Measurements from ENCODE around the gene FZD10. TPM values are rescaled to one million over a fixed set of nuclear protein-coding genes. Genes with fewer than 3 reads are reported as not detected.

The FZD10 gene
- total RNA-seq, 6 donors from 2014 or later = 0.46 to 2.6 (median 1.1) TPM; not detected in 1

DNA sequence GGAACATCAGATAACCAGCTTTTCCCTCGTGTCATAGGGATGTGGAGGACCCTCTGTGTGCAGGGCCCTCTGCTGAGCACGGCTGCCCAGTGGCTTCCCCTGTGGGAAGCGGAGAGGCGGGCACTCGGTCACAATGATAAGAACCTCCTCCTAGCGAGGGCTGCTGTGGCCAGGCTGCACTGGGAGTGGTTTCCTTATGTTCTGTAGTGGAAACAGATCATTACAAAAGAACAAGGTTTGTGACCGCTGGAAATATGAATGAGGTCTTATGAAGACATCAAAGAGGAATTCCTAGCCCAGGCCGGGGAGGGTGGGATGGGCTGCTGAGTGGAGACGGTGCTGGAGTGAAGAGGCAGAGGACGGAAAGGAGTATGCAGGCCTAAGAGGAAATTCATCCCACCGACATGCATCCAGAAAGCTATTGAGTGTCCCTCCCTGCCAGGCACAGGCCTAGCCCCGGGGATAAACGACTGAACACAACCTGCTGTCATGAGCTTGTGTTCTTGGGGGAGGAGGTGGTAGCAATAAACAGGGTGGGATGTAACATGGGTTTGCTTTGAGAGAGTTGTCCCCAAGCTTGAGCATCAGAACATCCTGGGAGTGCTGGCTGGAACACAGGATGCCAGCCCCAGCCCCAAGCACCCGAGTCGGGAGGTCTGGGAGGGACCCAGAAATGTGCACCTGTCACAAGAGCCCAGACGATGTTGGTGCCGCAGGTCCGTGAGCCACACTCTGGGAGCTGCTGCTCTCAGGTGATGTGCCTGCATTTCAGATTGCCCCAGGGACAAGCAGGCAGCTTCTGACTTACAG is 37.5 kb downstream of the FZD10 start:
- no peaks in the 10 kb centered on the region for H3K27me3 ChIP-seq
- DNase-seq = no peak

DNA sequence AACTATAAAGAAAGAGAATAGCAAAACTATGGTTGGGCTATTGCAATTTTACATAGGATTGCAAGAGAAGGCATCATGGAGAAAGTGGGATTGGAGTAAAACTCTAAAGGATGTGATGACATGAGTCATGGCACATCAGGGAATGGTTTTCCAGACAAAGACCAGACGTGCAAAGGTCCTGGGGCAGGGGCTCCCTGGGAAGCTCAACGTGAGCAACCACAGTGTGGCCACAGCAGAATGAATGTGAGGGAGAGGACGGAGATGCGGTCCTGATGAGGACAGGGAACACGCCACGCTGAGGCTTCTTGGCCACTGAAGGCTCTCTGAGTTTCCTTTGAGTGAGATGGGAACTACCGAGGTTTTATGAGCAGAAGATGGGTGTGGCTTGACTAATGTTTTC is 38.2 kb downstream of the FZD10 start:
- Histone ChIP-seq H3K4me1 (no peaks in the 10 kb centered on the region), H3K27ac (no peak overlapping the region), H3K4me3 (no peak overlapping the region), H3K27me3 (no peaks in the 10 kb centered on the region), H3K36me3 (no peaks in the 10 kb centered on the region), H3K9me3 (no peaks in the 10 kb centered on the region)
- ATAC-seq (ENCODE audit: low FRiP score in 2 of 2) (no peak), DNase-seq (no peak)
- WGBS, 2 donors = 87 to 89% methylated on average over 7 of the region's 7 CpGs
- TF ChIP-seq POLR2AphosphoS5 (IDR thresholded peaks at IDR 0.05) (no peak), EP300 (IDR thresholded peaks at IDR 0.05) (no peak), POLR2A (IDR thresholded peaks at IDR 0.05) (no peak)
- TF ChIP-seq, protein P1, sequence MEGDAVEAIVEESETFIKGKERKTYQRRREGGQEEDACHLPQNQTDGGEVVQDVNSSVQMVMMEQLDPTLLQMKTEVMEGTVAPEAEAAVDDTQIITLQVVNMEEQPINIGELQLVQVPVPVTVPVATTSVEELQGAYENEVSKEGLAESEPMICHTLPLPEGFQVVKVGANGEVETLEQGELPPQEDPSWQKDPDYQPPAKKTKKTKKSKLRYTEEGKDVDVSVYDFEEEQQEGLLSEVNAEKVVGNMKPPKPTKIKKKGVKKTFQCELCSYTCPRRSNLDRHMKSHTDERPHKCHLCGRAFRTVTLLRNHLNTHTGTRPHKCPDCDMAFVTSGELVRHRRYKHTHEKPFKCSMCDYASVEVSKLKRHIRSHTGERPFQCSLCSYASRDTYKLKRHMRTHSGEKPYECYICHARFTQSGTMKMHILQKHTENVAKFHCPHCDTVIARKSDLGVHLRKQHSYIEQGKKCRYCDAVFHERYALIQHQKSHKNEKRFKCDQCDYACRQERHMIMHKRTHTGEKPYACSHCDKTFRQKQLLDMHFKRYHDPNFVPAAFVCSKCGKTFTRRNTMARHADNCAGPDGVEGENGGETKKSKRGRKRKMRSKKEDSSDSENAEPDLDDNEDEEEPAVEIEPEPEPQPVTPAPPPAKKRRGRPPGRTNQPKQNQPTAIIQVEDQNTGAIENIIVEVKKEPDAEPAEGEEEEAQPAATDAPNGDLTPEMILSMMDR (IDR thresholded peaks at IDR 0.05) = no peak

More for the DNA sequence above, 37.5 kb downstream of the FZD10 start:
- Histone ChIP-seq H3K4me3 (no peak overlapping the region), H3K4me1 (no peaks in the 10 kb centered on the region), H3K36me3 (no peaks in the 10 kb centered on the region), H3K27ac (no peak overlapping the region), H3K9me3 (no peaks in the 10 kb centered on the region)
- ATAC-seq (ENCODE audit: low FRiP score in 2 of 2) = no peak
- 49% methylated on average over 18 of the region's 18 CpGs for WGBS, 2 donors
- TF ChIP-seq EP300 (IDR thresholded peaks at IDR 0.05) (no peak), POLR2AphosphoS5 (IDR thresholded peaks at IDR 0.05) (no peak), POLR2A (IDR thresholded peaks at IDR 0.05) (no peak)
- TF ChIP-seq, protein P1 (IDR thresholded peaks at IDR 0.05) = no peak

DNA sequence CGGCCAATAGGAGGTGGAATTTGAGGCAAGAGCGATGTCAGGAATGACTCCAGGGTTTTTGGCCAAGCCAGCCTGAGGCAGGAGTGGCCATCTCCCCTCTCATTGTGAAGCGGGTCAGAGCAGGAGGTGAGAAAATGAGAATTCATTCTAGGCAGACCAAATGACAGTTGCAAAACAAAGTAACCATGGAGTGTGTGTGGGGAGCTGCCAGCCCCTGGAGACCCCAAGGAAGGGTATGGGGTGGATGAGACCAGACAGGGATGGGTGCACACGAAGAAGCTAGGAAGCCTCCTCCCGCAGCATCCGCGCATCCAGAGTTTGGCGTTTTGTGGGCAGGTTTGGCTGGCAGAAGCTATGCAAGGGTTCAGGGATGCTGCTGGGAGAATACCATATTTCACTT is 38.8 kb downstream of the FZD10 start:
- no peaks in the 10 kb centered on the region for H3K36me3 ChIP-seq
- 94 to 96% methylated on average over 8 of the region's 8 CpGs for WGBS, 2 donors
- TF ChIP-seq POLR2AphosphoS5 (IDR thresholded peaks at IDR 0.05) (no peak), POLR2A (IDR thresholded peaks at IDR 0.05) (no peak), EP300 (IDR thresholded peaks at IDR 0.05) (no peak)
- TF ChIP-seq, protein P1 (IDR thresholded peaks at IDR 0.05) = no peak
- DNase-seq = no peak
- H3K4me1 ChIP-seq = no peaks in the 10 kb centered on the region
- no peaks in the 10 kb centered on the region for H3K27me3 ChIP-seq
- no peaks in the 10 kb centered on the region for H3K9me3 ChIP-seq
- no peak overlapping the region for H3K4me3 ChIP-seq
- ATAC-seq (ENCODE audit: low FRiP score in 2 of 2) = no peak
- no peak overlapping the region for H3K27ac ChIP-seq

DNA sequence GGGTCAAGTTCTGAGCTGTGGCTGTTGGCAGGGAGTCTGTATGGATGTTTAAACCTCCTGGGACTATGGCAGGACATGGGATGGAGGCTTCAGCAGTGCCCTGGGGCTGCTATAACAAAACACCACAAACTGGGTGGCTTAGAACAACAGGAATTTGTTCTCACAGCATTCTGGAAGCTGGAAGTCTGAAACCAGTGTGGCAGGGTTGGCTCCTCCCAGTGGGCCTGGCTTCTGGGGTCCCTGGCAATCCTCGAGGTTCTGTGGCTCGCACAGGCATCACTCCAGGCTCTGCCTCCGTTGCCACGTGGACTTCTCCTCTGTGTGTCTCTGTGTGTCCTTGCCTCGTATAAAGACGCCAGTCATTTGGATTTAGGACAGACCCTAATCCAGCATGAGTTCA is 39.9 kb downstream of the FZD10 start:
- no peak overlapping the region for H3K27ac ChIP-seq
- no peak for DNase-seq
- WGBS, 2 donors = 72 to 81% methylated on average over 6 of the region's 6 CpGs
- H3K4me3 ChIP-seq = no peak overlapping the region
- H3K36me3 ChIP-seq = no peaks in the 10 kb centered on the region
- no peak for ATAC-seq (ENCODE audit: low FRiP score in 2 of 2)
- no peaks in the 10 kb centered on the region for H3K4me1 ChIP-seq
- H3K9me3 ChIP-seq = peaks cover 0 to 5% (median 0%) of the 10 kb centered on the region in 4 donors
- TF ChIP-seq, protein P1 (IDR thresholded peaks at IDR 0.05) = no peak
- TF ChIP-seq POLR2AphosphoS5 (IDR thresholded peaks at IDR 0.05) (no peak), EP300 (IDR thresholded peaks at IDR 0.05) (no peak), POLR2A (IDR thresholded peaks at IDR 0.05) (no peak)
- H3K27me3 ChIP-seq = no peaks in the 10 kb centered on the region

DNA sequence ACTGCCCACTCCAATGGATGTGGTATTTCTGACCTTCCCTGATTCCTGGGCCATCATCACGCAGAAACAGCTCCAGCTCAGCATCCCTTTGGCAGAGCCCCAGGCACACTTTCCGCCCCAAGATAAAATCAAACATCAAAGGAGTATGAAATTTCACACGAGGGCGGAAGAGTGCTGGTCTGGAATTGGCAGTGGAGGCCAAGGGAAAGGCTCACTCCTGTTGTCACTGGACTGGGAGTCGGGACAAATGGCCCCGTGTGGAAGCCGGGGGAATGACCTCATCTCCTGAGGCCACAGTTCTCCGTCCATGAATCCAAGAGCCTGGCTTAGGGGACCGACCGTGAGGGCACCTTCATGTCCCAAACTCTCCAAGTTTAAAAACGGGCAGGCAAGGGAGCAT is 40.9 kb downstream of the FZD10 start:
- peaks cover 0 to 5% (median 0%) of the 10 kb centered on the region in 4 donors for H3K9me3 ChIP-seq
- no peaks in the 10 kb centered on the region for H3K27me3 ChIP-seq
- no peak for TF ChIP-seq POLR2A (IDR thresholded peaks at IDR 0.05)
- TF ChIP-seq EP300 (IDR thresholded peaks at IDR 0.05) = no peak
- no peak for TF ChIP-seq POLR2AphosphoS5 (IDR thresholded peaks at IDR 0.05)
- TF ChIP-seq, protein P1 (IDR thresholded peaks at IDR 0.05) = no peak
- H3K4me3 ChIP-seq = no peak overlapping the region
- H3K27ac ChIP-seq = no peak overlapping the region
- DNase-seq (no peak), ATAC-seq (ENCODE audit: low FRiP score in 2 of 2) (no peak)
- WGBS, 2 donors = 37 to 47% methylated on average over 11 of the region's 11 CpGs
- H3K36me3 ChIP-seq = no peaks in the 10 kb centered on the region
- H3K4me1 ChIP-seq = no peaks in the 10 kb centered on the region

Measured in upper lobe of left lung (tissue), 6 donors.